ENCODE results near the gene CKM.
"Not testable (repeated sequence)": the region's sequence is repeated elsewhere in the genome, so short reads cannot be mapped to it uniquely, and the experiment has no call there.

The CKM gene

DNA sequence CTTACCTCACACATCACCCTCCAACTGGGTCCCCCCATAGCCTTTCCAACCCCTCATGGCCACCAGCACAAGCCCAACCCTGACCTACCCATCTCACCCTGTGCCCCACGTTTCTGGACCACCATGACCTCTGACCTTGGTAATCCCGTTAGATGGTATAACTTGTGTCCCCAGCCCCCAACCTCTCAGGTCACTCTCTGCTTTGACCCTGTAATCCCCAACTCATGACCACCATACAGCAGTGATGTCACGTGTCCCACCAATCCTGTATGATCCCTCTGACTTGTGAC, 26.4 kb upstream of the CKM start:
- DNase-seq (ENCODE audit: low read depth) = no peak

DNA sequence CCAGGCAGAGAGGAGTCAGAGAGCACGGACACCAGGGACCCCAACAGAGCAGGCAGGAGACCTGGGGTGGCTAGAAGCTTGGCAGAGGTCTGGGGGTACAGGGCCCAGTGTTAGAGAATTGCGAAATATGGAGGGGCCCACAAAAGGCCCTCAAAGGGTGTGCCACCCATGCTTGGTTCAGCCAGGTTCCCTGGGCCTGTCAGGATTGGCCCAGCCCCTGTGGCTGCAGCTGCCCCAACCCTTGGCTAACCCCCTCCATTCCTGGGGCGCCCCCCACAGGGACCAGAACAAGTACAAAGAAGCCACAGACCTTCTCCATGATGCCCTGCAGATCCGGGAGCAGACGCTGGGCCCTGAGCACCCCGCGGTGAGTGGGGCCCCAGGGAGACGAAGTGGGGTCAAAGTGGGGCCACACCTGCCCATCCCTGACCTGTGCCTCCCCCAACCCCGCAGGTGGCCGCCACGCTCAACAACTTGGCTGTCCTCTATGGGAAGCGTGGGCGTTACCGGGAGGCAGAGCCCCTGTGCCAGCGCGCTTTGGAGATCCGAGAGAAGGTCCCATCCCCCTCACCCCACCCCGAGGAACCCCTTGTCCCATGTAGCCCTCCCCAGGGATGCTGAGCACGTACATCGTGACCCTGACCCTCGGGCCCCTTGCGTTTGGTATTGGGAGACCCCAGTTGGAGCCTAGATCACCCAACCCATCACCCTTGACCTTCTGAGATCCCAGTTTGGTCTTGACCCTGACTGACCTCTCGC, 25.9 kb upstream of the CKM start:
- DNase-seq (ENCODE audit: low read depth) = no peak

DNA sequence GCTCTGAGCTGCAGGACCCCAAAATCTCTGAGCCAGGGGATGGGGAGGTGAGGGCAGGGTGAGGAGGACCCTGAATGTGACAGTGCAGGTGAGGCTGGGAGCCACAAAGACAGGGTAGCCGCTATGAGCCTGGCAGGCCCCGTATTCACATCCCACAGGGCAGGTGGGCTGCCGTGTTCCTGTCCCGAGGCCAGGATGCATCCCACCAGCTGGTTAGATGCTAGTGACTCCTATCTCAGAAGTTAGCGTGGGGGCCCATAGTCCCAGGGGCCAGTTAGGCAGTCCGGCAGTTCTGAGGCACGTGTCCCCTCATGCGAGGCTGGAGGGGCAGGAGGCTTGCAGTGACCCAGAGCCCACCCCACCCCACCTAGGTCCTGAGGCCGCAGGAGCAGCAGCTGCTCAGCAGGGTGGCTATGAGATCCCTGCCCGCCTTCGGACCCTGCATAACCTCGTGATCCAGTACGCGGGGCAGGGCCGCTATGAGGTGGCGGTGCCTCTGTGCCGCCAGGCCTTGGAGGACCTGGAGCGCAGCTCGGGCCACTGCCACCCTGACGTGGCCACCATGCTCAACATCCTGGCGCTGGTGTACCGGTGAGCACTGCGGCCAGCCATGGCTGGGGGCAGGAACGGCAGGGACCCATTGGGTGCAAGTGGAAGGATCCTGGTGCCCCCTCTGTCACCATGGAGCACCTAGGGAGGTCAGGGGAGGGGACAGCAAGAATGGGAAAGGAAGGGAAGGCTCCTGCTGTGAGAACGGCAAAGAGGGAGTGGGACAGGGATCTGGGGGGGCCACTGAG, 25.1 kb upstream of the CKM start:
- no peak for DNase-seq (ENCODE audit: low read depth)

DNA sequence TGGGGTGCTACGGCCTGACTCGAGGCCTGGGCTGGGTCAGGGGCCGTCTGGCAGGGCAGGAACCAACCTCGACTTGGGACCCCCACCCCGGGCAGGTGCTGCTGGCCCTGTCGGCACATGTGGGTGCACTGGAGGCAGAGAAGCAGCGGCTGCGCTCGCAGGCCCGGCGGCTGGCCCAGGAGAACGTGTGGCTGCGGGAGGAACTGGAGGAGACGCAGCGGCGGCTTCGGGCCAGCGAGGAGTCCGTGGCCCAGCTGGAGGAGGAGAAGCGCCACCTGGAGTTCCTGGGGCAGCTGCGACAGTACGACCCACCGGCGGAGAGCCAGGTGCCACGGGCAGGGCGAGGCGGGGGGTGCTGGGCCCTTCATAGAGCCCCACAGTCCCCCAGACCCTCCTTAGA, 23.8 kb upstream of the CKM start:
- no peak for DNase-seq (ENCODE audit: low read depth)

DNA sequence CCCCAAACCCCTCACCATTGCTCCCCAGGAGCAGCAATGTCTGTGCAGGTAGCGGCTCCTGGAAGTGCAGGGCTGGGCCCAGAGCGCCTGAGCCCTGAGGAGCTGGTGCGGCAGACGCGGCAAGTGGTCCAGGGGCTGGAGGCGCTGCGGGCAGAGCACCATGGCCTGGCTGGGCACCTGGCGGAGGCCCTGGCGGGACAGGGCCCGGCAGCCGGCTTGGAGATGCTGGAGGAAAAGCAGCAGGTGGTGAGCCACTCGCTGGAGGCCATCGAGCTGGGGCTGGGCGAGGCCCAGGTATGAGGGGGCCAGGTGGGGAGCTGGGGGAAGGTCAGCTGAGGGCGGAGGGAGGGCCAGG, 22.8 kb upstream of the CKM start:
- DNase-seq (ENCODE audit: low read depth) = no peak

DNA sequence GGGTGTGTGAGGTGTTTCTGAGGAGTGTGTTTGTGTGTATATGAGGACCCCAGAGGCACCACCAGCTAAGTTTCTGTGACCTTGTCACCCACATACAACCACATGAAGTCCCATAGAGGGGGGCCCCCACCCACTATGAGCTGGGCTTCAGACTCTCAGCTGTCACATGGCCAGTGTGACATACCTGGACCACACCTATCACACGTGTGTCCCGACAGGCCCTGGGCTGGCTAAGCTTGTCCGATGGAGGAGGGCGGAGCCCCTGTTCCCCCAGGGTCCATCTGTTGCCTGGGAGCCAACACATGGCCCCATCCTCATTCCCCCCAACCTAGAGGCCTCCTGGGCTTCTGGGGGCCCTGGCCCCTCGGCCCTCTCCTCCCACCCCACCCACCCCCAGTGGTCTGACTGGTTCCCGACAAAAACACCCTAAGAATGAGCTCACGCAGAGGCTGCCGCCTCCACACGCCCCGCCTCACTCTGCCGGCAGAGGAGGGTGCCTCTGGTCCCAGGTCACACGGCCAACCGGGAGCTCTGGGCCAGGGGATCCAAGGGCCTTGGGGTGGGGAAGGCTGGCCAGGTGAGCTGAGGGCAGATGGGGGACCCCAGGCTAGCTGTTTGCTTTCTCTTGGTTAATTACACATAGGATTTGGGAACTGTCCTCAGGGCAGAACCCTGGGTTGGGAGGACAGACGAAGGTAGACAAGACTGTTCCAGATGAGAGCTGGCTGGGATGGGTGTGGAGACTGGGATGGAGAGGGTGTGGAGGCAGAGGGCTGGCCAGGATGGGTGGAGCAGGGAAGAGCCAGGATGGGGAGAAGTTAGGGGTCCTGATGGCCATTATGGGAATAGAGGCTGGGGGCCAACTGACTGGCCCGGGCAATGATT, 22.2 kb upstream of the CKM start:
- no peak for DNase-seq (ENCODE audit: low read depth)

DNA sequence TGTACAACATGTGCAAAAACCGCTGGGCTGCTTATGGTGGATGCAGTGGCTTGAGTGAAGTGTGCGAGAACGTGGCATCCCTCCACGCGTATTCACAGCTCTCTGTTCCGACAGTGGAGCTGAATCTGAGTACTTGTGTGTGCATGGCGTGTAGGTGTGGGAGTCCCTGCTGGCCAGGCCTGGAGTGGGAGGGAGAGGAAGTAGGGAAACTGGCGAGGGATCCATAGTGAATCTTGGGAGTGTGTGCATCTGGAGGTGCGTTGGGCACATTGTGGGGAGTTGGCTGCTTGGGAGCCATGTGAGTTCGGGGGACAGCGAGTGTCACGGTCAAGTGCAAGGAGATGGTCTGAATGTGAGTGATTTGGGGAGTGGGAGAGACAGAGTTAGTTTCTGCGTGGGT, 20.2 kb upstream of the CKM start:
- DNase-seq (ENCODE audit: low read depth) = no peak

DNA sequence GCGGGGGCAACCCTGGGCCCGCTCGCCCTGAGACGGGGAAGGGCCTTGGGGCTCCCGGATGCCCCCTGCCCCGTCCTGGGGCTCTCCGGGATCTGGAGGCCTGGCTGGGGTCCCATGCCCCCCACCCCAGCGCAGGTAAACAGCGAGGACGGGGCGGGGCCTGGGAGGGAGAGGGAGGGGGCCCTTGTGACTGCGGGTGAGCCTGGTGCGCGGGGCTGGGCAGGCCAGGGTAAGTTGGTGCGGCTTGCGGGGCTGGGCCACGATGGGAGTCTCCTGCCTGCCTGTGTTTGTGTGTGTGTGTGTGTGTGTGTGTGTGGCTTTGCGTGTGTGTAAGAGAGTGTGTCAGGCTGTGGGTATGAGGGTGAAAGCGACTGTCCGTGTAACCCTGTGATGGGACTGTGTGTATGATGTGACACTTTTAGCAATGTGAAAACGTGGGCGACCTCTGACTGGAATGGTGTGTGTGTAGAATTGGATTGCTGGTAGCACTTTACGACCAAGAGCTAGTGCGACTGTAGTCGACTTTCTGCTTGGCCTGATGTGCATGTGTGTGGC, 18.3 kb upstream of the CKM start:
- no peak for DNase-seq (ENCODE audit: low read depth)

DNA sequence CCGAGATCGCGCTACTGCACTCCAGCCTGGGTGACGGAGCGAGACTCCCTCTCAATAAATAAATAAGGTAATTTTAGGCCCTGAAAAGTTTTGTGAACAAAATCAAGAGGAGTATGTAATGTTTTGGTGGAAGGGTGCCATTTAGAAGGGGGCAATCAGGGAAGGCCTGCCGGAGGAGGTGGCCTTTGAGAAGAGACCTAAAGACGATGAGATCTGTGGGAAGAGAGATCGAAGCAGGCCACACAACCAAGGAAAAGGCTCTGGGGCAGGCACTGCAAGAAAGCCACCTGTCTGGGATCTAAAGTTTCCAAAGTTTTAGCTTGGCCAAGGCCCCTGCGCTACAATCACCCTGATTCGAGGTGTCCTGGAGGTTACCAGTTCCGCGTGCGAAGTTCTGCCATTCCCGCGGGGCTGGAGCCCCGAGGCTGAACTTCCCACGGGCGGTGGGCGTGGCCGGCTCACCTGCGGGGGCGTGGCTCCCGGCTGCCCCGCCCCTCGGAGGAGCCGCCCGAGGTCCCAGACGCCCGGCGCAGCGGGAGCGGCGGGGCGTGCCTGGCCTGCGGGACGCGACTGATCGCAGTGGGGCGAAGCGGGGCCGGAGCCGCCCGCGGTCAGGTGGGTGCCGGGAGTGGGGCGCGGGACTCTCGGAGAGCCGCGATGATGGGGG, 17.7 kb upstream of the CKM start, which contains the start of gene KLC3:
Gene KLC3 (plus strand): TSS at position 519 of the 667 bp plus-strand sequence. CDS start 4,792 bp downstream, outside the sequence.
- no peak for DNase-seq (ENCODE audit: low read depth)

DNA sequence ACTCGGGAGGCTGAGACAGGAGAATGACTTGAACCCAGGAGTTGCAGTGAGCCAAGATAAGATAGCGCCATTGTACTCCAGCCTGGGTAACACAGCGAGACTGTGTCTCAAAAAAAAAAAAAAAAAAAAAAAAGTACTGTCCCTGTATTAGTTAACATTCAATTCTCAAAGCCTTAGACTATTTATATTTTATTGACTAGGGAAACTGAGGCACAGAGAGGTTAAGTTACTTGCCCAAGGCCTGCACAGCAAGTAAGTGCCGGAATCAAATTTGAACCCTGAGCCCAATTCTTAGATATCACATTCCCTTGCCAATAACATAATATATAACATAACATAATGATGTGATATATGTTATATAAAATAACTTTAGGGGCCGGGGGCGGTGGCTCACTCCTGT, 17.0 kb upstream of the CKM start:
- DNase-seq (ENCODE audit: low read depth) = no peak

DNA sequence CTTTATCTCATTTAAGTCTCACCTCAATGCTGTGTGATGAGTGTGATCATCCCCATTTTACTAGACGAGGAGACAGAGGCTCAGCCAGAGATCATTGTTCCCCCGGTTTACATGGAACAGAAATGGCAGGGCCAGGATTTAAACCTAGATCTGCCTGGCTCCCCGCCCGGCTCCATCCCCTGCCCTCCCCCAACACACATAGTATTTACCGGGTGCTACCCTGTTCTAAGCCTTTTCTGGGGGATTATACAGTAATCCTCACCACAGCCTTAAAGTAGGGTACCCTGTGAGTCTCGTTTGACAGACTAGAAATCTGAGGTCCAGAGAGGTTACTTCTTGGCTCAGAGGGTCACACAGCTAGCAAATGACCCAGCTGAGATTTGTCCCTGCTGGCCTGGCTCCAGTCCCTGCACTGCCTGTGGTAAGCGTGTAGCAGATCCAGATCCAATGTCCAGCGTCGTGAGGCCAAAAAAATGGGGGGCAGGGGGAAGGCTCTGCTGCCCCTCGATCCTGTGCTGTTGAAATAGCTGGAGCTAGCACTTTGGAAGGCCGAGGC, 14.1 kb upstream of the CKM start:
- DNase-seq (ENCODE audit: low read depth) = no peak

DNA sequence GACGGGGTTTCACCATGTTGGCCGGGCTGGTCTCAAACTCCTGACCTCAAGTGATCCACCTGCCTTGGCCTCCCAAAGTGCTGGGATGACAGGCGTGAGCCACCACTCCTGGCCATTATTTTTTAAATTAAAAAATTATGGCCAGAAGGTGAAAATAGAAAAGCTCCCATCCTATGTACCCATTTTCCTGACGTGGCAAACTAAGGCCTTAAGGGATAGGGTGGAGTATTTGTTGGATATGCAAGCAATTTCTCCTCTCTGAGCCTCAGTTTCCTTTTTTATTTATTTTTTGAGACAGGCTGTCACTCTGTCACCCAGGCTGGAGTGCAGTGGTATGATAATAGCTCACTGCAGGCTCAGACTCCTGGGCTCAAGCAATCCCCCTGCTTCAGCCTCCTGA, 12.2 kb upstream of the CKM start:
- DNase-seq (ENCODE audit: low read depth) = not testable (repeated sequence)

DNA sequence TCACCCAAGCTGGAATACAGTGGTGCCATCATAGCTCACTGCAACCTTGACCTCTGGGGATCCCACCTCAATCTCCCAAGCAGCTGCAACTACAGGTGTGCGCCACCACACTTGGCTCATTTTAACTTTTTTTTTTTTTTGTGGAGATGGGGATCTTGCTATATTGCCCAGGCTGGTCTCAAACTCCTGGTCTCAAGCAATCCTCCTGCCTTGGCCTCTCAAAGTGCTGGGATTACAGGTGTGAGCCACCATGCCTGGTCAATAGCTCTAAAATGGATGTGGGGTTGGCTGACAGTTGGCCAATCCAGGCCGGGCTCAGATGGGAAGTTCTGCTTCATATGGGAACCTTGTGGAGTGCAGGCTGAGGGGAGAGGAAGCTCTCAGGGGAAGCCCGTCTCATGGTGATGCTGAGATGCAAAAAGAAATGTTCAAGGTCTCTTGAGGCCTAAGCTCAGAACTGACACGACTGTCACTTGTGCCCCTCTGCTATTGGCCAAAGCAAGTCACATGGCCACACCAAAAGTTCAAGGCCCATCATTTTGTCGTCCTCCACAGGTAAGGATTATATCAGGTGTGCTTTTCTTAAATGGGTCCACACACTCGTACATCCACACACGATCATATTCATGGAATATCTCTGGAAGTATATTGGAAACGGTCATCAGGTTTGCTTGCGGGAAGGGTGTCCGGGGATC, 11.1 kb upstream of the CKM start:
- DNase-seq (ENCODE audit: low read depth) = no peak

DNA sequence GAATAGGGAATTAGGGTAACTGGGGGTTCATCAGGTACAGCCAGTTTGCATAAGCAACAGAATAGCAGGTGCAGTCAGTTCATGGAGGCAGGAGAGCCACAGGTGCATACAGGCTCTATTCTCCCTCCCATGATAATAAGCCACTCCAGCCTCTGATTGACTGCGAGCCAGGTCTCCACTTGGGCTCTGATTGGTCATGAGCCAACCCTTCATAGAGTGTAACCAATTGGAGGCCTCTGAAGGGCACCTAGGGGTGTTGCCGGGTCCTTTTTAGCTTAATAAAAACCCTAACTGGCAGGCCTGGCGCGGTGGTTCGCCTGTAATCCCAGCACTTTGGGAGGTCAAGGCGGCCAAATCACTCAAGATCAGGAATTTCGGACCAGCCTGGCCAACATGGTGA, 8.7 kb upstream of the CKM start:
- no peak for DNase-seq (ENCODE audit: low read depth)

DNA sequence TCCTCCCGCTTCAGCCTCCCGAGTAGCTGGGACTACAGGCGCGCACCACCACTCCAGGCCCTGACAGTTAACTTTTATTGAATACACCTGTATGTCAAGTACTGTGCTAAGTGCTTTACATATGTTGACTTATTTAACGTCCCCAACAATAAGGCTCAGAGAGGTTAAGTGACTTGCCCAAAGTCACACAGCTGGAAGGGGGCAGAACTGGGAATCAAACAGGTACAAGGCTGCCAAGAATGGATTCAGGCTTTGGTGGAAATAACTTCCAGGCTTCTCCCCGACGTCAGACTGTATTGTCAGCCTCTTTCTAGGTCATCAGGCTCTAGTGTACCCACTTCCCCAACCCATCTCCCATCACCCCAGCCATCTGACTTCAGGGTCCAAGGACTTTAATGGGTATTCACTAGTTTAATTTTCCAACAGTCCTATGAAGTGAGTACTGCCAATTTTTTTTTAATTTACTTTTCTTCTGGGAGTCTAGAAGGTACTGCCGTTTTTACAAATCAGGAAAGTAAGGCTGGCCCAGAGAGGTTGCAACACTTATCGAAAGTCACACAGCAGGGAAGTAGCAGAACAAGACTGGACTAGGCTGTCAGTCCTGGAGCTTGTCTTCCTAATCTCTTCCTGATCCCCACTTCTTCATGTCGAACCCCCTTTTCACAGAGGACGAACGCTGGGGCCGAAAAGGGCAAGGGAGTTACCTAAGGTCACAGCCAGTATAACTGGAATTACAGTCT, 4.9 kb upstream of the CKM start:
- DNase-seq (ENCODE audit: low read depth) = no peak

DNA sequence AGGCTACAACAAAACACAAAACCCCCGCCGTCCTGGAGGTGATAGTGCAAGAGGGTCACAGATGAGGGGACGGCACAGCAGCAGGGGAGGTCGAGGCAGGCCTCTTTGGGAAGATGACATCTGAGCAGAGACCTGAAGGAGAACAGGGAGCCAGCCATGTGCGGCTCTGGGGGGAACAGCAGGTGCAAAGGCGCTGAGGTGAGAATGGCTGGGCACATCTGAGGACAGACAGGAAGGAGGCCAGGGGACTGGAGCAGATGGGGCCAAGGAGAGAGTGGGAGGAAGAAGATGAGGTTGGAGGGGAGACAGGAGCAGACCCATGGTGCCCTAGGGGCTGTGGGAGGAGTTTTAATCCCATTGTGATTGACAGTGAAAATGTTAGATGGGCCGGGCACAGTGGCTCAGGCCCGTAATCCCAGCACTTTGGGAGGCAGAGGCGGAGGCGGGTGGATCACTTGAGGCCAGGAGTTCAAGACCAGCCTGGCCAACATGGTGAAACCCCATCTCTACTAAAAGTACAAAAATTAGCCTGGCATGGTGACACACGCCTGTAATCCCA, 1.8 kb upstream of the CKM start:
- no peak for DNase-seq (ENCODE audit: low read depth)

DNA sequence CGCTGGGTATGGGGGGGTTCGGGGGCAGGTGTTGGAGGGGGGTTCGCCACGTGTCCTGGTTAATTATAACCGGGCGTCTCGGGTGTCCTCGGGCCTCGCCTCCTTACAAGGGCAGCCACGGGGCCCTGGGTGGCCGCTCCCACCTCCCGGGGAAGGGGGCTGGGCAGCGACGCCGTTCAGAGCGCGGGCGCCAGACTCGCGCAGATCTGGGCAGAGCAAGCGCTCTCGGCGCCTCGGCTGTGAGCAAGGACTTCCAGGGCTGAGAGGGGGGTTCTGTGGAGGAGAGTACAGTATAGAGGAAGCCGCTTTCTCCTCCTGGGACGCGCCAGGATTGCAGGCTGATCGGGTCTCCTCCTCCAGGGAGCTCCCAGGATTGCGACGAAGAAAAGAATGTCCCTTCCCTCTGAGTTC, 1.0 kb upstream of the CKM start:
- no peak for DNase-seq (ENCODE audit: low read depth)

DNA sequence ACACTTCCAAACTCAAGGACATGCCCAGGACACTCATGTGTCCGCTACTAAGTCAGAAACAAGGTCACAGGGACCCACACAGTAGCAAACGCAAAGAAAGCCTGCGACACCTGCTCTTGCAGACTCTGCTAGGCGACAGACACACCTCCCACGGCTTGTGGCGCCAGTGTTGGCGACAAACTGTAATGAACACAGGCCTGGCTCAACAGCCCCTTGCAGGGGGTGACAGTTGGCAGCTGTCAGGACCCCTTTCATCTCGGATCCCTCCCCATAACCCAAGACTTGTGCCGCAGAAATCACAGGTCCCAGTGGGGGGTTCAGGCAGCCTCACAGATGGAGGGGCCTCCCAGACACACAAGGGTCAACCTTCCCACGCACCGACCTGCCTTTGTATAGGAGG, 364 bp downstream of the CKM start:
- no peak for DNase-seq (ENCODE audit: low read depth)

DNA sequence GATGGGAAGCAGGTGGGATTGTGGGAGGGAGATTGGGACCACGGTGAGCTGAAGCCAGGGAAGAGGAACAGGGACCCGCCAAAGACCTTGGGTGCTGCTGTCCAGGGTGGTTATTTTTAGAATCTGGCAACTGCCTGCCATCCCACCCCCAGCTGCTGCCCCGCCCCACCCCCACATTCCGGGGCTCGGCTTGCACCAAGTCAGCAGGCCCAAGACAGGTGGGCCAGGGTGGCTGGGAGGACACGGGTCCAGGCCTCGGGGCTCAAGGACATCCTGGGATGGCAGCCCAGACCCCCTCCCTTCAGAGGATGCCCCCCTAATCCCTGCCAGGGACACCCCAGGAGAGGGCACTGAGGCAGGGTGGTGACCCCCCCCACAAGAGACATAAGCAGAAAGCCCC, 827 bp downstream of the CKM start:
- DNase-seq (ENCODE audit: low read depth) = no peak

Measured in stimulated activated CD8-positive, alpha-beta memory T cell treated with anti-CD3 and anti-CD28 coated beads, Interleukin-15, amount 100 ng/mL, for 1 hour (primary cell).